HepG2 (cell line): Measurements from ENCODE around the gene THRB. TPM values are rescaled to one million over a fixed set of nuclear protein-coding genes. Genes with fewer than 3 reads are reported as not detected.

ENCODE experiments used
- ATAC-seq: fragments of 200-7000 bp; cut with Tn5 transposase; 3 replicates; pipeline ENCODE4 v1.9.1; 2020; ENCODE audit warnings: mild to moderate bottlenecking, moderate library complexity
- BruUV-seq: library from RNA; stranded (reverse); fragments of 400-500 nt; replicated peaks from 2 replicates; lab custom pipeline; 2021; lab: Mats Ljungman, UMichigan
- CTCF ChIA-PET: fragments of 300-600 bp; formaldehyde crosslinking; extraction: SDS; loops from one replicate; lab custom pipeline; 2021; ENCODE audit warnings: low total read pairs, inconsistent platforms, low intra/inter-chr PET ratio; lab: Yijun Ruan, JAX
- POLR2A ChIA-PET: fragments of 350-600 bp; sonication (Branson Sonifier 250); formaldehyde crosslinking; loops from one replicate; lab custom pipeline; 2020; ENCODE audit warnings: antibody characterized with exemption, inconsistent platforms; lab: Yijun Ruan, JAX
- DNase-seq: peaks from one replicate; pipeline ENCODE4 v3.0.0-alpha.2; 2015; ENCODE audit warnings: low spot score
- FAIRE-seq: peaks from 3 replicates; lab custom pipeline; 2011; peaks lifted over from hg19 to GRCh38; lab: Jason Lieb, UNC
- H2AFZ ChIP-seq: one replicate; pipeline ENCODE4 v1.6.1; 2011; ENCODE audit warnings: low read length, inconsistent platforms
- H3K27ac ChIP-seq: fragments of 300-600 bp; 3 replicates; pipeline ENCODE4 v1.8.0; 2011; ENCODE audit warnings: mixed run types, mild to moderate bottlenecking, mixed read lengths, low read length, inconsistent platforms; ENCODE audit not compliant: insufficient read depth; ENCODE audit errors: extremely low read length
- H3K27me3 ChIP-seq, 2 experiments: fragments of 200-600 bp in 1 of 2; 2 replicates in 1 of 2; 3 replicates in 1 of 2; pipeline versions ENCODE4 v1.6.0 to v1.8.0; 2011; ENCODE audit warnings: low read length in 2 of 2, mild to moderate bottlenecking in 2 of 2, moderate library complexity in 2 of 2, inconsistent platforms in 1 of 2; ENCODE audit not compliant: insufficient read depth in 2 of 2, control insufficient read depth in 1 of 2
- H3K36me3 ChIP-seq, 2 experiments: fragments of 200-600 bp in 1 of 2; replicated peaks in 1 of 2; 2 replicates in 1 of 2; 3 replicates in 1 of 2; pipeline versions ENCODE4 v1.5.1 to v1.8.0; 2011; ENCODE audit warnings: low read length in 2 of 2, inconsistent platforms in 1 of 2; ENCODE audit not compliant: insufficient read depth in 2 of 2, control insufficient read depth in 1 of 2
- H3K4me1 ChIP-seq: 2 replicates; pipeline ENCODE4 v1.5.1; 2012; ENCODE audit warnings: low read length, inconsistent platforms; ENCODE audit not compliant: insufficient read depth
- H3K4me2 ChIP-seq: 2 replicates; pipeline ENCODE4 v1.6.0; 2011; ENCODE audit warnings: low read depth, low read length, inconsistent platforms
- H3K4me3 ChIP-seq, 3 experiments: fragments of 200-600 bp in 1 of 3; sonication (generic), shearing (Covaris generic) in 1 of 3; replicated peaks in 1 of 3; 2 replicates each; pipeline ENCODE4 v1.5.1; 2011 to 2016; ENCODE audit warnings: low read length in 3 of 3, inconsistent platforms in 2 of 3, low read depth in 2 of 3, mild to moderate bottlenecking in 2 of 3, control low read depth in 1 of 3, mixed read lengths in 1 of 3; ENCODE audit not compliant: insufficient read depth in 1 of 3
- H3K79me2 ChIP-seq: one replicate; pipeline ENCODE4 v1.6.1; 2011; ENCODE audit warnings: low read length, inconsistent platforms; ENCODE audit not compliant: insufficient read depth
- H3K9ac ChIP-seq: 2 replicates; pipeline ENCODE4 v1.6.0; 2011; ENCODE audit warnings: mild to moderate bottlenecking, low read depth, low read length, inconsistent platforms; ENCODE audit not compliant: insufficient read depth
- H3K9me3 ChIP-seq: 2 replicates; pipeline ENCODE4 v1.5.1; 2012; ENCODE audit warnings: mild to moderate bottlenecking, low read length
- H4K20me1 ChIP-seq: 2 replicates; pipeline ENCODE4 v1.6.0; 2011; ENCODE audit warnings: inconsistent platforms, mild to moderate bottlenecking, low read length, moderate library complexity; ENCODE audit not compliant: insufficient read depth
- MAFF ChIP-seq: IDR thresholded peaks from 2 replicates; pipeline ENCODE4 v1.6.1; 2011; ENCODE audit warnings: low read depth, low read length, improper control_type of control experiment
- MAFK ChIP-seq, 2 experiments: IDR thresholded peaks in 1 of 2; conservative IDR thresholded peaks in 1 of 2; 2 replicates each; pipeline ENCODE4 v1.6.1; 2011; ENCODE audit warnings: improper control_type of control experiment in 2 of 2, low read length in 2 of 2
- RBM22 ChIP-seq: fragments of 200-400 bp; formaldehyde crosslinking; optimal IDR thresholded peaks from 2 replicates; pipeline ENCODE3; 2017; ENCODE audit warnings: mild to moderate bottlenecking, low read length, moderate library complexity
- ZNF263 ChIP-seq: sonication (generic); formaldehyde crosslinking; IDR thresholded peaks from 2 replicates; pipeline ENCODE4 v1.4.0; 2020; ENCODE audit warnings: missing genetic modification reagents
- WGBS: methylation state at CpG from one replicate; pipeline ENCODE4 v1.1.6; 2017; ENCODE audit warnings: low lambda C conversion rate; 5-methylcytosine and 5-hydroxymethylcytosine counted together
- in situ Hi-C: cut with HindIII; loops from 2 replicates; pipeline ENCODE4 v1.10.0; 2017; ENCODE audit warnings: low pct_unique_long_range_greater_than_20kb; ENCODE audit not compliant: extremely low pct_ligation_motif_present
- intact Hi-C: fragments of 100-400 bp; cut with micrococcal nuclease; formaldehyde crosslinking; loops from one replicate; pipeline ENCODE4 v1.10.0; 2022; ENCODE audit not compliant: unreplicated experiment
- polyA plus RNA-seq, 8 experiments: library from polyadenylated mRNA; depleted of rRNA in 3 of 8; stranded (reverse) in 7 of 8; unstranded in 1 of 8; fragments of >200 nt; fragmentation: Illumina TruSeq in 4 of 8; extraction: Trizol in 4 of 8; gene quantifications; 2 replicates each; pipeline versions ENCODE4 v1.2.1 to v1.2.3, GENCODE V29; 2011 to 2016; ENCODE audit warnings: low read depth in 4 of 8, missing spikeins in 1 of 8, mixed read lengths in 1 of 8; ENCODE audit not compliant: insufficient read depth in 1 of 8
- total RNA-seq, 5 experiments: library from RNA; depleted of rRNA; stranded (reverse); fragments of >200 nt; fragmentation: Illumina TruSeq; extraction: Trizol; gene quantifications; 2 replicates each; pipeline ENCODE4 v1.2.3, GENCODE V29; 2016; ENCODE audit warnings: low read depth in 1 of 5
- TF ChIP-seq, protein P1 (sequence below): IDR thresholded peaks from 2 replicates; pipeline ENCODE4 v1.4.0; 2020; ENCODE audit warnings: mild to moderate bottlenecking, missing genetic modification reagents
- TF ChIP-seq, protein P2 (sequence below): sonication (generic); formaldehyde crosslinking; IDR thresholded peaks from 2 replicates; pipeline ENCODE4 v1.4.0; 2020; ENCODE audit warnings: missing genetic modification reagents, borderline replicate concordance

THRB gene
- total and polyA plus RNA-seq, 2 of the 13 experiments (the other 11 are each of a cell fraction or from before 2014, with no cell fraction given) = 4.7 to 22.7 TPM

DNA sequence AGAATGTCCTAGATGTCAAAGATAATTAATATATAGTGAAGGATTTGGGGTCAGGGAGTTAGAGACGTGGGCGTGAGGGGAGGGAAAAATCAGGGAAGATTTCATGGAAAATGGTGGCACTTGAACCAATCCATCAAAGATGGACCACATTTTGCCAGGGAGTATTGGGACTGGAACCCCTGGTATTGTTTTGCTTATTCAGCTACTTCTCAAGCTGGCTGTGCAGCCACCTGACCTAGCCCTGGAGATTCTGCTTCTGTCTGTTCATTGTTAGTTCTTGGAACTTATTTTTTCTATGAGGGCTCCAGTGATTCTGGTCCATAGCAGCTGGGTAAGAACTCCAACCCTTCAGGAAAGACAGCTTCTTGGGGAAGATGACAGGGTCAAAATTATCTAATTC lies 3.3 kb upstream of the THRB start:
- DNase-seq = no peak
- H3K4me1 ChIP-seq = peaks cover 10% of the 10 kb centered on the region
- H3K9me3 ChIP-seq = no peaks in the 10 kb centered on the region
- H3K79me2 ChIP-seq = peaks cover 9% of the 10 kb centered on the region
- intact Hi-C loops = loop anchor here (5.0 kb wide), 1 partner anchor 431 kb away; no protein-coding TSS in a partner anchor
- no TSS peak for BruUV-seq
- ATAC-seq = no peak
- CTCF ChIA-PET = interaction anchor here (3.9 kb wide), 1 partner anchor 233 kb away, joined by 35 read pairs; no protein-coding TSS in a partner anchor
- TF ChIP-seq MAFK (conservative IDR thresholded peaks at IDR 0.05 in 1 of 2, IDR thresholded peaks at IDR 0.05 in 1 of 2; ENCODE audit: low read length in 2 of 2) (peak; percentile 15 to 48; a peak in 1 of 4 replicates), MAFF (peak; percentile 26; the same call in 1 of the 2 replicates), RBM22 (no peak)
- H3K9ac ChIP-seq = no peak overlapping the region
- H4K20me1 ChIP-seq = no peaks in the 10 kb centered on the region
- H3K36me3 ChIP-seq = no peaks in the 10 kb centered on the region
- in situ Hi-C loops = loop anchor here (5.0 to 10.0 kb wide), 2 partner anchors 133 to 231 kb away; no protein-coding TSS in a partner anchor
- FAIRE-seq = no peak
- no peak overlapping the region for H2AFZ ChIP-seq
- WGBS = 90% methylated on average over 2 of the region's 2 CpGs
- H3K27me3 ChIP-seq = no peaks in the 10 kb centered on the region; a peak in 1 of 5 replicates
- H3K4me3 ChIP-seq = no peak overlapping the region
- no peak overlapping the region for H3K27ac ChIP-seq
- H3K4me2 ChIP-seq = no peak overlapping the region
- POLR2A ChIA-PET = interaction anchor here (3.5 kb wide), 1 partner anchor 24 kb away, joined by 29 read pairs; no protein-coding TSS in a partner anchor

DNA sequence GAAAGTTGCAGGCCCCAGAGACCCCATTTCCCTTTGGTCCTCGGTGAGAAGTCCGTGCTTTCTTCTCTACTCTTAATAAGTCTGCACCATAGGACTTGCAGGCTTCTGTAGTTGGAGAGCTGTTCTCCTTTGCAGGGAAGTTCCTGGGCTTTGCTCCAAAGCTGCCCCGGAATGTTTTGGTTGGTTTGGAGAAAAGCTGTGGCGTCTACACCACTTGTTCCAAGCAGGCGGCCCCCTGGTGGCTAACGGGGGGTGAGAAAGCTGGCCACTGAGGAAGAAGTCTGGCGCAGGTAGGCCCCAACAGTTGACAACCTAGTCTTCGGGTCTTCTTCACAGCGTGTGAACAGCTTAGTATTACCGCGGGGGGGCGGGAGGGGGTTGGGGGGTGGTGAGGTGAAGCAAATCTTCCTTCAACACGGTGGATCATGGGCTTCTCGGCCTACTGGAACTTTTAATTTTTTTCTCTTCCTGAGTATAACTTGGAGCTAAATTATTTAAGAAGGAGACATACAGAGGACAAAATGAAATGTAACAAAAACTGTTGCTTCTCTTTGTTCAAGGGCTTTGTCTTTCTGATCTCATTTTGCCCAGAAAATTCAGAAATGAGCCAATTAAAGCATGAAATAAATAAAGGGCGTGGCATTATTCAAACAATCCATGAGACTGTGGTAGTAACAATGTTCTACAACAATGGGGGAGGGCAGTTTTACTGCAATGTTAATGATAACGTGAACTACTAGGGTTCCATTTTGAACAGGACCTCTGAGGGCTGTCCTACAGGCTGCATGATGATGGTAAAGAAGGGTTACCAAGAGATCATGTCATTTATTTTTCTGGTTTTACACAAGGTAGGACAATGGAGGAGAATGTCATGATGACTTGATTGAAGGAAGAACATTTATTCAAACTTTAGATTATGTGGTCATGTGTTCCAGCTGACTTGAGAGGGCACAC lies 2.2 kb upstream of the THRB start:
- no TSS peak for BruUV-seq
- Histone ChIP-seq H3K27me3 (no peaks in the 10 kb centered on the region; a peak in 1 of 5 replicates), H3K4me1 (peaks cover 21% of the 10 kb centered on the region), H3K27ac (peak overlapping the region; percentile 93), H3K79me2 (peaks cover 21% of the 10 kb centered on the region), H3K4me3 (peak overlapping the region; percentile 83 to 96 (median 92); a peak in 5 of 6 replicates), H3K4me2 (peak overlapping the region; percentile 94), H4K20me1 (no peaks in the 10 kb centered on the region), H3K9ac (peak overlapping the region; percentile 86; the same call in 1 of the 2 replicates), H2AFZ (no peak overlapping the region), H3K9me3 (no peaks in the 10 kb centered on the region), H3K36me3 (no peaks in the 10 kb centered on the region)
- in situ Hi-C loops = loop anchor here (5.0 to 10.0 kb wide), 2 partner anchors 132 to 230 kb away; no protein-coding TSS in a partner anchor
- DNase-seq (peak; percentile 82), ATAC-seq (peak; percentile 40), FAIRE-seq (peak; percentile 51)
- 20% methylated on average over 13 of the region's 16 CpGs for WGBS
- intact Hi-C loops = loop anchor here (1.0 to 5.0 kb wide), 4 partner anchors 25 to 430 kb away; no protein-coding TSS in a partner anchor
- ChIA-PET POLR2A (interaction anchor here (0.8 to 3.7 kb wide), 17 partner anchors 9 to 1174 kb away, joined by 3 to 86 read pairs (median 6); partner anchors contain the start of genes NKIRAS1 and RPL15), CTCF (interaction anchor here (0.8 to 3.9 kb wide), 2 partner anchors 232 to 498 kb away, joined by 3 to 35 read pairs; no protein-coding TSS in a partner anchor)
- 0 out of 2 replicates have a peak, but pooled peaks have one; percentile 49 for TF ChIP-seq ZNF263 (CRISPR knock-in tag)
- TF ChIP-seq, protein P1, sequence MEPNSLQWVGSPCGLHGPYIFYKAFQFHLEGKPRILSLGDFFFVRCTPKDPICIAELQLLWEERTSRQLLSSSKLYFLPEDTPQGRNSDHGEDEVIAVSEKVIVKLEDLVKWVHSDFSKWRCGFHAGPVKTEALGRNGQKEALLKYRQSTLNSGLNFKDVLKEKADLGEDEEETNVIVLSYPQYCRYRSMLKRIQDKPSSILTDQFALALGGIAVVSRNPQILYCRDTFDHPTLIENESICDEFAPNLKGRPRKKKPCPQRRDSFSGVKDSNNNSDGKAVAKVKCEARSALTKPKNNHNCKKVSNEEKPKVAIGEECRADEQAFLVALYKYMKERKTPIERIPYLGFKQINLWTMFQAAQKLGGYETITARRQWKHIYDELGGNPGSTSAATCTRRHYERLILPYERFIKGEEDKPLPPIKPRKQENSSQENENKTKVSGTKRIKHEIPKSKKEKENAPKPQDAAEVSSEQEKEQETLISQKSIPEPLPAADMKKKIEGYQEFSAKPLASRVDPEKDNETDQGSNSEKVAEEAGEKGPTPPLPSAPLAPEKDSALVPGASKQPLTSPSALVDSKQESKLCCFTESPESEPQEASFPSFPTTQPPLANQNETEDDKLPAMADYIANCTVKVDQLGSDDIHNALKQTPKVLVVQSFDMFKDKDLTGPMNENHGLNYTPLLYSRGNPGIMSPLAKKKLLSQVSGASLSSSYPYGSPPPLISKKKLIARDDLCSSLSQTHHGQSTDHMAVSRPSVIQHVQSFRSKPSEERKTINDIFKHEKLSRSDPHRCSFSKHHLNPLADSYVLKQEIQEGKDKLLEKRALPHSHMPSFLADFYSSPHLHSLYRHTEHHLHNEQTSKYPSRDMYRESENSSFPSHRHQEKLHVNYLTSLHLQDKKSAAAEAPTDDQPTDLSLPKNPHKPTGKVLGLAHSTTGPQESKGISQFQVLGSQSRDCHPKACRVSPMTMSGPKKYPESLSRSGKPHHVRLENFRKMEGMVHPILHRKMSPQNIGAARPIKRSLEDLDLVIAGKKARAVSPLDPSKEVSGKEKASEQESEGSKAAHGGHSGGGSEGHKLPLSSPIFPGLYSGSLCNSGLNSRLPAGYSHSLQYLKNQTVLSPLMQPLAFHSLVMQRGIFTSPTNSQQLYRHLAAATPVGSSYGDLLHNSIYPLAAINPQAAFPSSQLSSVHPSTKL (CRISPR knock-in tag) = peak; percentile 59
- TF ChIP-seq, protein P2, sequence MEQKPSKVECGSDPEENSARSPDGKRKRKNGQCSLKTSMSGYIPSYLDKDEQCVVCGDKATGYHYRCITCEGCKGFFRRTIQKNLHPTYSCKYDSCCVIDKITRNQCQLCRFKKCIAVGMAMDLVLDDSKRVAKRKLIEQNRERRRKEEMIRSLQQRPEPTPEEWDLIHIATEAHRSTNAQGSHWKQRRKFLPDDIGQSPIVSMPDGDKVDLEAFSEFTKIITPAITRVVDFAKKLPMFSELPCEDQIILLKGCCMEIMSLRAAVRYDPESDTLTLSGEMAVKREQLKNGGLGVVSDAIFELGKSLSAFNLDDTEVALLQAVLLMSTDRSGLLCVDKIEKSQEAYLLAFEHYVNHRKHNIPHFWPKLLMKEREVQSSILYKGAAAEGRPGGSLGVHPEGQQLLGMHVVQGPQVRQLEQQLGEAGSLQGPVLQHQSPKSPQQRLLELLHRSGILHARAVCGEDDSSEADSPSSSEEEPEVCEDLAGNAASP (CRISPR knock-in tag) = 0 out of 2 replicates have a peak, but pooled peaks have one; percentile 36
